Peyer's patch (tissue), 4 donors: ENCODE measurements around the gene GRAMD2A. TPM values are rescaled to one million over a fixed set of nuclear protein-coding genes. Genes with fewer than 3 reads are reported as not detected.

Source experiments
- DNase-seq, 3 donors: peaks; one replicate each; pipeline ENCODE4 v3.0.0-alpha.2; 2017 to 2019
- H3K27ac ChIP-seq, 4 donors: fragments of 200-600 bp; sonication (generic); one replicate each; pipeline ENCODE4 v1.5.1; 2016 to 2019
- H3K27me3 ChIP-seq, 2 donors: fragments of 200-600 bp; sonication (generic); one replicate each; pipeline ENCODE4 v1.5.1; 2019
- H3K36me3 ChIP-seq, 3 donors: fragments of 200-600 bp; sonication (generic); one replicate each; pipeline ENCODE4 v1.5.1; 2016 to 2019
- H3K4me1 ChIP-seq, 4 donors: fragments of 200-600 bp; sonication (generic); one replicate each; pipeline ENCODE4 v1.5.1; 2016 to 2019
- H3K4me3 ChIP-seq, 4 donors: fragments of 200-600 bp; sonication (generic); 1 replicate in 3 of 4; 2 replicates in 1 of 4; pipeline ENCODE4 v1.5.1; 2016 to 2019; ENCODE audit warnings: mild to moderate bottlenecking in 1 of 4
- H3K9me3 ChIP-seq, 4 donors: fragments of 200-600 bp; sonication (generic); one replicate each; pipeline ENCODE4 v1.5.1; 2016 to 2019; ENCODE audit warnings: mild to moderate bottlenecking in 1 of 4
- CTCF ChIP-seq, 6 experiments: fragments of 450-650 bp in 4 of 6; fragments of 200-600 bp in 2 of 6; sonication (generic) in 1 of 6; IDR thresholded peaks; one replicate each; pipeline ENCODE4 v1.5.1; 2017 to 2019; ENCODE audit warnings: antibody characterized with exemption in 6 of 6, mild to moderate bottlenecking in 3 of 6, moderate library complexity in 1 of 6
- POLR2A ChIP-seq, 2 donors: fragments of 450-650 bp; IDR thresholded peaks; one replicate each; pipeline ENCODE4 v1.5.1; 2017; ENCODE audit warnings: antibody characterized with exemption in 2 of 2, mild to moderate bottlenecking in 2 of 2, moderate library complexity in 2 of 2
- total RNA-seq, 4 donors: library from RNA; depleted of rRNA; stranded (reverse); fragments of >200 nt; gene quantifications; one replicate each; pipeline ENCODE4 v1.1.0, GENCODE V29; 2016

Gene GRAMD2A
- total RNA-seq, 4 donors from 2014 or later = 3.3 to 27.8 (median 20.4) TPM

- TF ChIP-seq CTCF (IDR thresholded peaks at IDR 0.05) (no peak), POLR2A (IDR thresholded peaks at IDR 0.05) (no peak)
- Histone ChIP-seq H3K4me1 (peaks cover 0 to 2% (median 0%) of the 10 kb centered on the region in 4 donors), H3K36me3 (peaks cover 0 to 69% (median 0%) of the 10 kb centered on the region in 3 donors), H3K9me3 (no peaks in the 10 kb centered on the region), H3K4me3 (no peak overlapping the region), H3K27ac (no peak overlapping the region), H3K27me3 (no peaks in the 10 kb centered on the region)
- DNase-seq = no peak
Observed at GRCh38 chr15:72217216-72217615, 19.6 kb upstream of the GRAMD2A start.

- DNase-seq = no peak
- TF ChIP-seq CTCF (IDR thresholded peaks at IDR 0.05) (no peak), POLR2A (IDR thresholded peaks at IDR 0.05) (no peak)
- no peaks in the 10 kb centered on the region for H3K4me1 ChIP-seq
- H3K4me3 ChIP-seq = no peak overlapping the region
- no peaks in the 10 kb centered on the region for H3K9me3 ChIP-seq
- H3K27ac ChIP-seq = no peak overlapping the region
- H3K36me3 ChIP-seq = peaks cover 0 to 77% (median 0%) of the 10 kb centered on the region in 3 donors
- H3K27me3 ChIP-seq = no peaks in the 10 kb centered on the region
Observed at GRCh38 chr15:72216079-72216478, 18.5 kb upstream of the GRAMD2A start.

GRCh38 chr15:72207558-72208085 is 10.0 kb upstream of the GRAMD2A start:
- TF ChIP-seq POLR2A (IDR thresholded peaks at IDR 0.05) = no peak
- no peak for TF ChIP-seq CTCF (IDR thresholded peaks at IDR 0.05)
- Histone ChIP-seq H3K36me3 (peaks cover 0 to 98% (median 5%) of the 10 kb centered on the region in 3 donors), H3K27ac (no peak overlapping the region), H3K4me3 (no peak overlapping the region), H3K27me3 (no peaks in the 10 kb centered on the region), H3K9me3 (no peaks in the 10 kb centered on the region), H3K4me1 (no peaks in the 10 kb centered on the region)
- DNase-seq = no peak

GRCh38 chr15:72206677-72207000 is 9.1 kb upstream of the GRAMD2A start:
- DNase-seq = no peak
- no peak overlapping the region for H3K27ac ChIP-seq
- no peak for TF ChIP-seq CTCF (IDR thresholded peaks at IDR 0.05)
- no peak for TF ChIP-seq POLR2A (IDR thresholded peaks at IDR 0.05)
- H3K36me3 ChIP-seq = peaks cover 0 to 98% (median 5%) of the 10 kb centered on the region in 3 donors
- no peaks in the 10 kb centered on the region for H3K9me3 ChIP-seq
- no peak overlapping the region for H3K4me3 ChIP-seq
- no peaks in the 10 kb centered on the region for H3K27me3 ChIP-seq
- H3K4me1 ChIP-seq = peaks cover 0 to 7% (median 0%) of the 10 kb centered on the region in 4 donors

GRCh38 chr15:72205896-72206676 is 8.5 kb upstream of the GRAMD2A start:
- Histone ChIP-seq H3K4me1 (peaks cover 0 to 11% (median 0%) of the 10 kb centered on the region in 4 donors), H3K27ac (no peak overlapping the region), H3K9me3 (no peaks in the 10 kb centered on the region), H3K36me3 (peaks cover 0 to 99% (median 5%) of the 10 kb centered on the region in 3 donors), H3K4me3 (no peak overlapping the region), H3K27me3 (no peaks in the 10 kb centered on the region)
- DNase-seq = no peak
- TF ChIP-seq POLR2A (IDR thresholded peaks at IDR 0.05) (no peak), CTCF (IDR thresholded peaks at IDR 0.05) (no peak)
